Ishikawa (cell line): ENCODE results near the gene NLGN3.

ENCODE experiments used
- EP300 ChIP-seq: IDR thresholded peaks from 2 replicates; pipeline ENCODE4 v1.6.1; 2012; ENCODE audit warnings: borderline replicate concordance
- FOXM1 ChIP-seq: IDR thresholded peaks from 2 replicates; pipeline ENCODE4 v1.6.1; 2012; ENCODE audit warnings: low read depth, borderline replicate concordance

DNA sequence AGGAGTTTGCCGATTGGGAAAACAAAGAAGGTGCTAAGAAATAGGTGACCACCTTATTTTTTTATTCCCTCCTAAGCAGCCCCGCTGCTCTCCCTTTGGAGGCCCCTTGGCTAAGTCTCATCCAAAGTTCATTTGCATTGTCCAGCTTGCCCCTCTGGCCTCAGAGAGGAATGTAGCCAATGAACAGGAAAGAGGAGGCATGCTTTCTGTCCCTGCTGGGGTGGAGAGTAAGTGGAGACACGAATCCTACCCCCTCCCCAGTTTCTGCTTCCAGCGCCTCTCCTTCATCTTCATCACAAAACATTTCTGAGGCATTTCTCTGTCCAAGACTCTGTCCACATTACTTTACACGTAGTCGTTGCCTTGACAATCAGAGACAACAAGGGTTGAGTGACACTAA lies 38.7 kb downstream of the NLGN3 start:
- TF ChIP-seq FOXM1 (no peak), EP300 (no peak)
